CD14-positive monocyte (primary cell): ENCODE results near the gene LYL1. TPM values are rescaled to one million over a fixed set of nuclear protein-coding genes. Genes with fewer than 3 reads are reported as not detected.

Experiments
- DNase-seq, 3 donors: peaks; one replicate each; pipeline ENCODE4 v3.0.0-alpha.2; 2011 to 2022
- H2AFZ ChIP-seq: 2 replicates; pipeline ENCODE4 v1.6.0; 2012; ENCODE audit warnings: mild to moderate bottlenecking, low read depth, low read length, inconsistent platforms; ENCODE audit not compliant: insufficient read depth, poor library complexity, severe bottlenecking
- H3K27ac ChIP-seq, 2 donors: 1 replicate in 1 of 2; 2 replicates in 1 of 2; pipeline ENCODE4 v1.5.1; 2012 to 2013; ENCODE audit warnings: low read length in 2 of 2, control low read depth in 1 of 2, inconsistent platforms in 1 of 2, low read depth in 1 of 2, mild to moderate bottlenecking in 1 of 2
- H3K27me3 ChIP-seq, 2 donors: one replicate each; pipeline versions ENCODE4 v1.6.0 to v1.6.1; 2011 to 2013; ENCODE audit warnings: low read length in 2 of 2; ENCODE audit not compliant: control insufficient read depth in 2 of 2, insufficient read depth in 2 of 2
- H3K36me3 ChIP-seq, 2 donors: replicated peaks in 1 of 2; 1 replicate in 1 of 2; 2 replicates in 1 of 2; pipeline versions ENCODE4 v1.5.1 to v1.6.1; 2012 to 2013; ENCODE audit warnings: low read length in 2 of 2, control low read depth in 1 of 2, inconsistent platforms in 1 of 2, mild to moderate bottlenecking in 1 of 2; ENCODE audit not compliant: insufficient read depth in 2 of 2, control insufficient read depth in 1 of 2
- H3K4me1 ChIP-seq, 2 donors: 1 replicate in 1 of 2; 2 replicates in 1 of 2; pipeline versions ENCODE4 v1.5.1 to v1.6.1; 2012 to 2013; ENCODE audit warnings: low read length in 2 of 2, control low read depth in 1 of 2, inconsistent platforms in 1 of 2, mild to moderate bottlenecking in 1 of 2, moderate library complexity in 1 of 2; ENCODE audit not compliant: insufficient read depth in 2 of 2, control insufficient read depth in 1 of 2
- H3K4me2 ChIP-seq: replicated peaks from 2 replicates; pipeline ENCODE3; 2012; ENCODE audit warnings: low read length, moderate library complexity, mild to moderate bottlenecking; ENCODE audit not compliant: poor library complexity, severe bottlenecking; ENCODE audit errors: extremely low read depth
- H3K4me3 ChIP-seq, 3 experiments: fragments of 200-600 bp in 1 of 3; sonication (generic) in 1 of 3; replicated peaks in 1 of 3; 1 replicate in 2 of 3; 2 replicates in 1 of 3; pipeline ENCODE4 v1.5.1; 2011 to 2013; ENCODE audit warnings: low read length in 3 of 3, mild to moderate bottlenecking in 3 of 3, control low read depth in 2 of 3, low read depth in 2 of 3, inconsistent platforms in 1 of 3, moderate library complexity in 1 of 3
- H3K79me2 ChIP-seq: 2 replicates; pipeline ENCODE4 v1.6.0; 2012; ENCODE audit warnings: mild to moderate bottlenecking, control low read depth, inconsistent platforms, low read length, moderate library complexity; ENCODE audit not compliant: insufficient read depth
- H3K9ac ChIP-seq: 2 replicates; pipeline ENCODE4 v1.6.0; 2017; ENCODE audit warnings: low read length, mild to moderate bottlenecking; ENCODE audit not compliant: insufficient read depth, poor library complexity, severe bottlenecking
- H3K9me3 ChIP-seq, 2 donors: replicated peaks in 1 of 2; 1 replicate in 1 of 2; 2 replicates in 1 of 2; pipeline versions ENCODE4 v1.5.1 to v1.6.1; 2012 to 2013; ENCODE audit warnings: low read length in 2 of 2, control low read depth in 1 of 2; ENCODE audit not compliant: control insufficient read depth in 1 of 2, insufficient read depth in 1 of 2
- H4K20me1 ChIP-seq: 2 replicates; pipeline ENCODE4 v1.6.0; 2012; ENCODE audit warnings: mild to moderate bottlenecking, low read length, control low read depth, moderate library complexity; ENCODE audit not compliant: insufficient read depth
- H3K27ac Mint-ChIP-seq, 7 donors: one replicate each; pipeline ENCODE4 v1.8.0; 2020; ENCODE audit warnings: mild to moderate bottlenecking in 7 of 7, mixed read lengths in 7 of 7, moderate library complexity in 6 of 7, inconsistent platforms in 2 of 7
- H3K27me3 Mint-ChIP-seq, 3 donors: one replicate each; pipeline ENCODE4 v1.8.0; 2021 to 2022; ENCODE audit warnings: low read depth in 3 of 3, mild to moderate bottlenecking in 3 of 3, mixed read lengths in 3 of 3, moderate library complexity in 3 of 3, inconsistent platforms in 1 of 3
- H3K36me3 Mint-ChIP-seq, 2 donors: one replicate each; pipeline ENCODE4 v1.8.0; 2020; ENCODE audit warnings: mixed read lengths in 2 of 2, inconsistent platforms in 1 of 2, mild to moderate bottlenecking in 1 of 2
- H3K4me1 Mint-ChIP-seq: one replicate; pipeline ENCODE4 v1.8.0; 2020; ENCODE audit warnings: mild to moderate bottlenecking, mixed read lengths
- H3K4me3 Mint-ChIP-seq, 2 donors: one replicate each; pipeline ENCODE4 v1.8.0; 2020; ENCODE audit warnings: mild to moderate bottlenecking in 2 of 2, mixed read lengths in 2 of 2, moderate library complexity in 1 of 2
- H3K9me3 Mint-ChIP-seq, 7 donors: one replicate each; pipeline ENCODE4 v1.8.0; 2020 to 2022; ENCODE audit warnings: mixed read lengths in 7 of 7, mild to moderate bottlenecking in 6 of 7, moderate library complexity in 6 of 7, inconsistent platforms in 2 of 7
- CTCF ChIP-seq: fragments of 200-600 bp; IDR thresholded peaks from one replicate; pipeline ENCODE4 v1.8.0; 2022; ENCODE audit warnings: antibody characterized with exemption, mild to moderate bottlenecking
- WGBS: methylation state at CpG from one replicate; pipeline ENCODE4 v1.1.5; 2013; ENCODE audit warnings: missing lambda C conversion rate; ENCODE audit not compliant: insufficient coverage; 5-methylcytosine and 5-hydroxymethylcytosine counted together
- intact Hi-C, 2 donors: fragments of 100-400 bp; cut with micrococcal nuclease; formaldehyde crosslinking; loops; one replicate each; pipeline versions ENCODE4 v1.15.0 to v1.15.1; 2023
- polyA plus RNA-seq, 3 donors: library from polyadenylated mRNA; depleted of rRNA in 1 of 3; unstranded in 2 of 3; stranded (reverse) in 1 of 3; fragments of 300-500 nt in 2 of 3; fragments of >200 nt in 1 of 3; fragmentation: Illumina TruSeq in 2 of 3; gene quantifications; 1 replicate in 2 of 3; 2 replicates in 1 of 3; pipeline ENCODE4 v1.2.3, GENCODE V29; 2012 to 2021

Gene LYL1
- polyA plus RNA-seq, 3 donors: 35.7 to 51.1 (median 37.1) TPM

- H3K4me1 ChIP-seq: peaks cover 18 to 21% of the 10 kb centered on the region in 2 donors
- no peak overlapping the region for H2AFZ ChIP-seq
- no peaks in the 10 kb centered on the region for H3K9me3 Mint-ChIP-seq
- H3K9me3 ChIP-seq: no peaks in the 10 kb centered on the region
- no peak overlapping the region for H3K27ac Mint-ChIP-seq
- no peaks in the 10 kb centered on the region for H4K20me1 ChIP-seq
- H3K36me3 Mint-ChIP-seq: no peaks in the 10 kb centered on the region
- 92% methylated on average over 5 of the region's 10 CpGs for WGBS
- intact Hi-C loops: loop anchor here in 1 of 2 donors (10.0 kb wide), 1 partner anchor 296 kb away; the partner anchor contains the start of gene JUNB
- H3K36me3 ChIP-seq: no peaks in the 10 kb centered on the region
- no peak overlapping the region for H3K9ac ChIP-seq
- H3K27ac ChIP-seq: no peak overlapping the region
- peak overlapping the region in 1 of 2 donors; percentile 39 for H3K4me3 Mint-ChIP-seq
- H3K79me2 ChIP-seq: no peaks in the 10 kb centered on the region
- H3K27me3 Mint-ChIP-seq: peaks cover 3 to 5% (median 5%) of the 10 kb centered on the region in 3 donors
- no peaks in the 10 kb centered on the region for H3K27me3 ChIP-seq
- TF ChIP-seq CTCF: no peak
- DNase-seq: no peak
- no peak overlapping the region for H3K4me2 ChIP-seq
- no peak overlapping the region for H3K4me3 ChIP-seq
- H3K4me1 Mint-ChIP-seq: peaks cover 20% of the 10 kb centered on the region
Observed at GRCh38 chr19:13090511-13091231, 12.0 kb downstream of the LYL1 start.

GRCh38 chr19:13089857-13090507 is 12.7 kb downstream of the LYL1 start:
- Histone ChIP-seq H3K4me2 (no peak overlapping the region), H3K36me3 (no peaks in the 10 kb centered on the region), H3K4me1 (peaks cover 14 to 15% of the 10 kb centered on the region in 2 donors), H3K9me3 (no peaks in the 10 kb centered on the region), H3K79me2 (no peaks in the 10 kb centered on the region), H4K20me1 (no peaks in the 10 kb centered on the region), H2AFZ (no peak overlapping the region), H3K4me3 (no peak overlapping the region), H3K27ac (no peak overlapping the region), H3K27me3 (no peaks in the 10 kb centered on the region), H3K9ac (no peak overlapping the region)
- no peak overlapping the region for H3K27ac Mint-ChIP-seq
- H3K27me3 Mint-ChIP-seq: peaks cover 3 to 7% (median 5%) of the 10 kb centered on the region in 3 donors
- no peak for DNase-seq
- no peak for TF ChIP-seq CTCF
- H3K36me3 Mint-ChIP-seq: no peaks in the 10 kb centered on the region
- H3K4me3 Mint-ChIP-seq: no peak overlapping the region
- WGBS: 100% methylated on average over 2 of the region's 12 CpGs
- no peaks in the 10 kb centered on the region for H3K9me3 Mint-ChIP-seq
- intact Hi-C loops: loop anchor here in 1 of 2 donors (10.0 kb wide), 1 partner anchor 295 kb away; the partner anchor contains the start of gene JUNB
- H3K4me1 Mint-ChIP-seq: peaks cover 25% of the 10 kb centered on the region
